ENCODE measurements around the gene NCDN.

Gene NCDN

GRCh38 chr1:35539824-35540261 lies 17.8 kb upstream of the NCDN start:
- Histone ChIP-seq H3K4me1 (ENCODE audit: control insufficient read depth, low read depth, low read length) (peaks cover 9% of the 10 kb centered on the region), H2AK5ac (ENCODE audit: low read length) (no peak overlapping the region), H3K23ac (ENCODE audit: low read length) (no peak overlapping the region), H3K4ac (ENCODE audit: low read depth, low read length) (no peak overlapping the region), H3K4me2 (ENCODE audit: low read length) (no peak overlapping the region), H3K18ac (ENCODE audit: low read length) (no peak overlapping the region), H3K4me3 (ENCODE audit: low read length) (no peak overlapping the region), H2BK15ac (replicated peaks; ENCODE audit: low read depth) (no peak overlapping the region), H3K79me2 (ENCODE audit: control insufficient read depth, insufficient read depth, low read length) (peaks cover 3% of the 10 kb centered on the region), H3K79me1 (ENCODE audit: low read length) (peaks cover 10% of the 10 kb centered on the region), H3K9ac (ENCODE audit: low read length) (no peak overlapping the region), H3K36me3 (ENCODE audit: control insufficient read depth, insufficient read depth, low read length) (no peaks in the 10 kb centered on the region), H3K27ac (ENCODE audit: low read depth, low read length) (no peak overlapping the region), H4K8ac (ENCODE audit: low read depth, low read length) (no peak overlapping the region), H2BK5ac (ENCODE audit: low read length) (no peak overlapping the region), H3K27me3 (ENCODE audit: insufficient read depth, low read length, poor library complexity) (no peaks in the 10 kb centered on the region), H3K56ac (ENCODE audit: low read length) (no peak overlapping the region), H4K5ac (ENCODE audit: low read length) (no peak overlapping the region), H2BK120ac (ENCODE audit: low read depth, low read length) (no peak overlapping the region)
- DNase-seq: no peak
- no CpG with 5 or more reads among the region's 1 CpG for WGBS (ENCODE audit: extremely low coverage, insufficient coverage, low lambda C conversion rate)

GRCh38 chr1:35544976-35545375 lies 12.6 kb upstream of the NCDN start:
- no peak overlapping the region for H2AK5ac ChIP-seq (ENCODE audit: low read length)
- peak overlapping the region; percentile 48 for H3K9ac ChIP-seq (ENCODE audit: low read length)
- H3K23ac ChIP-seq (ENCODE audit: low read length): no peak overlapping the region
- no peak overlapping the region for H3K4me3 ChIP-seq (ENCODE audit: low read length)
- peak overlapping the region; percentile 51 for H3K56ac ChIP-seq (ENCODE audit: low read length)
- peaks cover 3% of the 10 kb centered on the region for H3K79me2 ChIP-seq (ENCODE audit: control insufficient read depth, insufficient read depth, low read length)
- WGBS (ENCODE audit: extremely low coverage, insufficient coverage, low lambda C conversion rate): no CpG with 5 or more reads among the region's 3 CpGs
- DNase-seq: peak; percentile 90
- H2BK5ac ChIP-seq (ENCODE audit: low read length): peak overlapping the region; percentile 77
- H3K4me2 ChIP-seq (ENCODE audit: low read length): no peak overlapping the region
- H3K79me1 ChIP-seq (ENCODE audit: low read length): peaks cover 8% of the 10 kb centered on the region
- no peak overlapping the region for H4K8ac ChIP-seq (ENCODE audit: low read depth, low read length)
- no peak overlapping the region for H4K5ac ChIP-seq (ENCODE audit: low read length)
- peak overlapping the region; percentile 92 for H3K18ac ChIP-seq (ENCODE audit: low read length)
- H3K27me3 ChIP-seq (ENCODE audit: insufficient read depth, low read length, poor library complexity): no peaks in the 10 kb centered on the region
- no peak overlapping the region for H3K4ac ChIP-seq (ENCODE audit: low read depth, low read length)
- peaks cover 7% of the 10 kb centered on the region for H3K4me1 ChIP-seq (ENCODE audit: control insufficient read depth, low read depth, low read length)
- no peak overlapping the region for H2BK15ac ChIP-seq (replicated peaks; ENCODE audit: low read depth)
- no peak overlapping the region for H3K27ac ChIP-seq (ENCODE audit: low read depth, low read length)
- H2BK120ac ChIP-seq (ENCODE audit: low read depth, low read length): peak overlapping the region; percentile 29
- H3K36me3 ChIP-seq (ENCODE audit: control insufficient read depth, insufficient read depth, low read length): peaks cover 3% of the 10 kb centered on the region

- Histone ChIP-seq H4K5ac (ENCODE audit: low read length) (no peak overlapping the region), H3K36me3 (ENCODE audit: control insufficient read depth, insufficient read depth, low read length) (peaks cover 3% of the 10 kb centered on the region)
- no peak for DNase-seq
Observed at GRCh38 chr1:35546614-35547013, 11.0 kb upstream of the NCDN start.

GRCh38 chr1:35553851-35554250 lies 3.7 kb upstream of the NCDN start:
- no peak overlapping the region for H4K8ac ChIP-seq (ENCODE audit: low read depth, low read length)
- no peak for DNase-seq
- no peak overlapping the region for H3K27ac ChIP-seq (ENCODE audit: low read depth, low read length)
- no peaks in the 10 kb centered on the region for H3K36me3 ChIP-seq (ENCODE audit: control insufficient read depth, insufficient read depth, low read length)
- H3K23ac ChIP-seq (ENCODE audit: low read length): no peak overlapping the region
- H3K56ac ChIP-seq (ENCODE audit: low read length): no peak overlapping the region
- H4K5ac ChIP-seq (ENCODE audit: low read length): no peak overlapping the region
- peaks cover 13% of the 10 kb centered on the region for H3K79me1 ChIP-seq (ENCODE audit: low read length)
- peaks cover 12% of the 10 kb centered on the region for H3K4me1 ChIP-seq (ENCODE audit: control insufficient read depth, low read depth, low read length)
- H3K4me3 ChIP-seq (ENCODE audit: low read length): no peak overlapping the region
- H2AK5ac ChIP-seq (ENCODE audit: low read length): no peak overlapping the region
- no peak overlapping the region for H3K4me2 ChIP-seq (ENCODE audit: low read length)
- H2BK5ac ChIP-seq (ENCODE audit: low read length): no peak overlapping the region
- no peaks in the 10 kb centered on the region for H3K27me3 ChIP-seq (ENCODE audit: insufficient read depth, low read length, poor library complexity)
- H3K79me2 ChIP-seq (ENCODE audit: control insufficient read depth, insufficient read depth, low read length): peaks cover 15% of the 10 kb centered on the region
- H3K4ac ChIP-seq (ENCODE audit: low read depth, low read length): no peak overlapping the region
- no peak overlapping the region for H2BK15ac ChIP-seq (replicated peaks; ENCODE audit: low read depth)
- H3K18ac ChIP-seq (ENCODE audit: low read length): no peak overlapping the region
- no CpG with 5 or more reads among the region's 2 CpGs for WGBS (ENCODE audit: extremely low coverage, insufficient coverage, low lambda C conversion rate)
- H3K9ac ChIP-seq (ENCODE audit: low read length): no peak overlapping the region
- H2BK120ac ChIP-seq (ENCODE audit: low read depth, low read length): no peak overlapping the region

More at GRCh38 chr1:35546614-35547013, 11.0 kb upstream of the NCDN start:
- Histone ChIP-seq H2BK15ac (replicated peaks; ENCODE audit: low read depth) (no peak overlapping the region), H2AK5ac (ENCODE audit: low read length) (no peak overlapping the region), H3K4me1 (ENCODE audit: control insufficient read depth, low read depth, low read length) (peaks cover 7% of the 10 kb centered on the region), H3K4me3 (ENCODE audit: low read length) (no peak overlapping the region), H3K9ac (ENCODE audit: low read length) (no peak overlapping the region), H3K18ac (ENCODE audit: low read length) (no peak overlapping the region), H3K79me1 (ENCODE audit: low read length) (peaks cover 8% of the 10 kb centered on the region), H3K23ac (ENCODE audit: low read length) (no peak overlapping the region), H3K4me2 (ENCODE audit: low read length) (no peak overlapping the region), H3K79me2 (ENCODE audit: control insufficient read depth, insufficient read depth, low read length) (peaks cover 3% of the 10 kb centered on the region), H3K27me3 (ENCODE audit: insufficient read depth, low read length, poor library complexity) (no peaks in the 10 kb centered on the region), H2BK5ac (ENCODE audit: low read length) (no peak overlapping the region), H3K27ac (ENCODE audit: low read depth, low read length) (no peak overlapping the region), H4K8ac (ENCODE audit: low read depth, low read length) (no peak overlapping the region), H2BK120ac (ENCODE audit: low read depth, low read length) (no peak overlapping the region), H3K56ac (ENCODE audit: low read length) (no peak overlapping the region), H3K4ac (ENCODE audit: low read depth, low read length) (no peak overlapping the region)
- no CpG with 5 or more reads among the region's 1 CpG for WGBS (ENCODE audit: extremely low coverage, insufficient coverage, low lambda C conversion rate)

GRCh38 chr1:35554266-35555211 lies 3.1 kb upstream of the NCDN start:
- no peak overlapping the region for H2BK15ac ChIP-seq (replicated peaks; ENCODE audit: low read depth)
- H3K23ac ChIP-seq (ENCODE audit: low read length): no peak overlapping the region
- H3K4me3 ChIP-seq (ENCODE audit: low read length): no peak overlapping the region
- no peaks in the 10 kb centered on the region for H3K36me3 ChIP-seq (ENCODE audit: control insufficient read depth, insufficient read depth, low read length)
- no peaks in the 10 kb centered on the region for H3K27me3 ChIP-seq (ENCODE audit: insufficient read depth, low read length, poor library complexity)
- peak; percentile 81 for DNase-seq
- peaks cover 12% of the 10 kb centered on the region for H3K4me1 ChIP-seq (ENCODE audit: control insufficient read depth, low read depth, low read length)
- H3K79me1 ChIP-seq (ENCODE audit: low read length): peaks cover 15% of the 10 kb centered on the region
- no peak overlapping the region for H3K18ac ChIP-seq (ENCODE audit: low read length)
- no peak overlapping the region for H4K5ac ChIP-seq (ENCODE audit: low read length)
- H3K27ac ChIP-seq (ENCODE audit: low read depth, low read length): no peak overlapping the region
- H2BK120ac ChIP-seq (ENCODE audit: low read depth, low read length): no peak overlapping the region
- H2BK5ac ChIP-seq (ENCODE audit: low read length): no peak overlapping the region
- no peak overlapping the region for H2AK5ac ChIP-seq (ENCODE audit: low read length)
- H3K79me2 ChIP-seq (ENCODE audit: control insufficient read depth, insufficient read depth, low read length): peaks cover 15% of the 10 kb centered on the region
- no peak overlapping the region for H3K4ac ChIP-seq (ENCODE audit: low read depth, low read length)
- WGBS (ENCODE audit: extremely low coverage, insufficient coverage, low lambda C conversion rate): no CpG with 5 or more reads among the region's 7 CpGs
- no peak overlapping the region for H3K4me2 ChIP-seq (ENCODE audit: low read length)
- H4K8ac ChIP-seq (ENCODE audit: low read depth, low read length): no peak overlapping the region
- H3K56ac ChIP-seq (ENCODE audit: low read length): peak overlapping the region; percentile 17
- H3K9ac ChIP-seq (ENCODE audit: low read length): peak overlapping the region; percentile 18

Measured in mesendoderm (in vitro differentiated cells).